Renal pelvis (tissue), 4 donors: ENCODE data around the gene CUL7. TPM values are rescaled to one million over a fixed set of nuclear protein-coding genes. Genes with fewer than 3 reads are reported as not detected.
"Not testable (repeated sequence)": the region's sequence is repeated elsewhere in the genome, so short reads cannot be mapped to it uniquely, and the experiment has no call there.

Source experiments
- DNase-seq: peaks from one replicate; pipeline ENCODE4 v3.0.0-alpha.2; 2013
- polyA plus RNA-seq, 3 donors: library from polyadenylated mRNA; unstranded; fragments of 120-200 nt; gene quantifications; one replicate each; pipeline ENCODE4 v1.2.1, GENCODE V29; 2013; ENCODE audit not compliant: insufficient read length in 3 of 3

Gene CUL7
- polyA plus RNA-seq, 3 donors: 55.9 to 62.2 (median 59.2) TPM

- no peak for DNase-seq
Measured at GRCh38 chr6:43020052-43020705, 33.5 kb downstream of the CUL7 start.

GRCh38 chr6:43019152-43019551, 34.5 kb downstream of the CUL7 start:
- DNase-seq: no peak

- DNase-seq: no peak
Measured at GRCh38 chr6:43016943-43017334, 36.7 kb downstream of the CUL7 start.

GRCh38 chr6:43016176-43016942, 37.3 kb downstream of the CUL7 start:
- DNase-seq: no peak

- DNase-seq: peak; percentile 3
Measured at GRCh38 chr6:43014434-43014909, 39.2 kb downstream of the CUL7 start.

GRCh38 chr6:43013843-43014433, 39.7 kb downstream of the CUL7 start, which contains the start of the genes KLHDC3 and MEA1:
Gene KLHDC3 (plus strand): TSS chr6:43014249. CDS start chr6:43017193, 2,944 bp downstream.
Gene MEA1 (minus strand): TSS chr6:43013946. CDS start chr6:43013813, 133 bp downstream.
- peak; percentile 100 for DNase-seq

- peak; percentile 11 for DNase-seq
Measured at GRCh38 chr6:43013097-43013842, 40.4 kb downstream of the CUL7 start.

GRCh38 chr6:43012364-43012763, 41.3 kb downstream of the CUL7 start:
- DNase-seq: no peak

- DNase-seq: no peak
Measured at GRCh38 chr6:43011207-43011606, 42.4 kb downstream of the CUL7 start.

GRCh38 chr6:43009124-43009523, 44.5 kb downstream of the CUL7 start:
- DNase-seq: peak; percentile 16

GRCh38 chr6:43007126-43007525, 46.5 kb downstream of the CUL7 start:
- DNase-seq: no peak

- no peak for DNase-seq
Measured at GRCh38 chr6:43006251-43006650, 47.4 kb downstream of the CUL7 start.

- no peak for DNase-seq
Measured at GRCh38 chr6:43005844-43006243, 47.8 kb downstream of the CUL7 start.

- DNase-seq: no peak
Measured at GRCh38 chr6:43001843-43002242, 51.8 kb downstream of the CUL7 start.

GRCh38 chr6:42998205-42998604, 55.4 kb downstream of the CUL7 start:
- not testable (repeated sequence) for DNase-seq

- DNase-seq: no peak
Measured at GRCh38 chr6:42996513-42996912, 57.1 kb downstream of the CUL7 start.

- DNase-seq: no peak
Measured at GRCh38 chr6:42993445-42993844, 60.2 kb downstream of the CUL7 start.

GRCh38 chr6:42989923-42990322, 63.7 kb downstream of the CUL7 start:
- DNase-seq: no peak

GRCh38 chr6:42988486-42989020, 65.1 kb downstream of the CUL7 start:
- DNase-seq: no peak
